ENCODE measurements around the gene ALCAM.

GRCh38 chr3:105334138-105334882, 32.4 kb upstream of the ALCAM start:
- TF ChIP-seq CTCF (IDR thresholded peaks at IDR 0.05; ENCODE audit: low read length) (no peak), EZH2 (optimal IDR thresholded peaks at IDR 0.05; ENCODE audit: low read depth, low read length) (no peak), EZH2phosphoT487 (IDR thresholded peaks at IDR 0.05; ENCODE audit: low read length) (no peak)
